Measurements from ENCODE around the gene PEAK3. TPM values are rescaled to one million over a fixed set of nuclear protein-coding genes. Genes with fewer than 3 reads are reported as not detected.
"Not testable (repeated sequence)": the region's sequence is repeated elsewhere in the genome, so short reads cannot be mapped to it uniquely, and the experiment has no call there.

Gene PEAK3
- total RNA-seq, 1 donor from 2014 or later = not detected

- TF ChIP-seq CTCF (IDR thresholded peaks at IDR 0.05; ENCODE audit: partially characterized antibody, unreplicated experiment) = no peak
- DNase-seq = no peak
- peaks cover 8% of the 10 kb centered on the region for H3K9me3 Mint-ChIP-seq (ENCODE audit: unreplicated experiment)
- no peak overlapping the region for H3K4me3 Mint-ChIP-seq (ENCODE audit: unreplicated experiment)
- H3K36me3 Mint-ChIP-seq (ENCODE audit: unreplicated experiment) = no peaks in the 10 kb centered on the region
- no peak overlapping the region for H3K27ac Mint-ChIP-seq (ENCODE audit: unreplicated experiment)
- peaks cover 7% of the 10 kb centered on the region for H3K4me1 Mint-ChIP-seq (ENCODE audit: low read depth, unreplicated experiment)
- H3K27me3 Mint-ChIP-seq (ENCODE audit: unreplicated experiment) = peaks cover 26% of the 10 kb centered on the region
Observed at GRCh38 chr19:2286402-2287140, 4.6 kb upstream of the PEAK3 start.

GRCh38 chr19:2283835-2284507 lies 2.0 kb upstream of the PEAK3 start:
- Mint-ChIP-seq H3K27me3 (ENCODE audit: unreplicated experiment) (peaks cover 17% of the 10 kb centered on the region), H3K36me3 (ENCODE audit: unreplicated experiment) (no peaks in the 10 kb centered on the region), H3K4me1 (ENCODE audit: low read depth, unreplicated experiment) (peaks cover 3% of the 10 kb centered on the region), H3K9me3 (ENCODE audit: unreplicated experiment) (peaks cover 6% of the 10 kb centered on the region), H3K4me3 (ENCODE audit: unreplicated experiment) (no peak overlapping the region), H3K27ac (ENCODE audit: unreplicated experiment) (no peak overlapping the region)
- TF ChIP-seq CTCF (IDR thresholded peaks at IDR 0.05; ENCODE audit: partially characterized antibody, unreplicated experiment) = no peak
- no peak for DNase-seq

- H3K27me3 Mint-ChIP-seq (ENCODE audit: unreplicated experiment) = peaks cover 8% of the 10 kb centered on the region
Observed at GRCh38 chr19:2282862-2283237, 875 bp upstream of the PEAK3 start.

GRCh38 chr19:2281265-2282061 lies 512 bp downstream of the PEAK3 start:
- not testable (repeated sequence) for H3K4me3 Mint-ChIP-seq (ENCODE audit: unreplicated experiment); H3K36me3 Mint-ChIP-seq (ENCODE audit: unreplicated experiment); DNase-seq; H3K9me3 Mint-ChIP-seq (ENCODE audit: unreplicated experiment); H3K4me1 Mint-ChIP-seq (ENCODE audit: low read depth, unreplicated experiment); H3K27ac Mint-ChIP-seq (ENCODE audit: unreplicated experiment)
- H3K27me3 Mint-ChIP-seq (ENCODE audit: unreplicated experiment) = peaks cover 11% of the 10 kb centered on the region

More at GRCh38 chr19:2282862-2283237, 875 bp upstream of the PEAK3 start:
- no peaks in the 10 kb centered on the region for H3K36me3 Mint-ChIP-seq (ENCODE audit: unreplicated experiment)
- no peak overlapping the region for H3K4me3 Mint-ChIP-seq (ENCODE audit: unreplicated experiment)
- no peak overlapping the region for H3K27ac Mint-ChIP-seq (ENCODE audit: unreplicated experiment)
- no peak for DNase-seq
- H3K9me3 Mint-ChIP-seq (ENCODE audit: unreplicated experiment) = peaks cover 3% of the 10 kb centered on the region
- TF ChIP-seq CTCF (IDR thresholded peaks at IDR 0.05; ENCODE audit: partially characterized antibody, unreplicated experiment) = no peak
- no peaks in the 10 kb centered on the region for H3K4me1 Mint-ChIP-seq (ENCODE audit: low read depth, unreplicated experiment)

GRCh38 chr19:2280633-2281264 lies 1.2 kb downstream of the PEAK3 start:
- no peak for DNase-seq
- H3K27me3 Mint-ChIP-seq (ENCODE audit: unreplicated experiment) = peaks cover 11% of the 10 kb centered on the region
- no peak overlapping the region for H3K4me3 Mint-ChIP-seq (ENCODE audit: unreplicated experiment)
- TF ChIP-seq CTCF (IDR thresholded peaks at IDR 0.05; ENCODE audit: partially characterized antibody, unreplicated experiment) = no peak
- no peak overlapping the region for H3K27ac Mint-ChIP-seq (ENCODE audit: unreplicated experiment)
- H3K4me1 Mint-ChIP-seq (ENCODE audit: low read depth, unreplicated experiment) = no peaks in the 10 kb centered on the region
- H3K9me3 Mint-ChIP-seq (ENCODE audit: unreplicated experiment) = peaks cover 6% of the 10 kb centered on the region
- H3K36me3 Mint-ChIP-seq (ENCODE audit: unreplicated experiment) = no peaks in the 10 kb centered on the region
